H1 (cell line): ENCODE data around the gene NEK4.

Experiments
- BRCA1 ChIP-seq: IDR thresholded peaks from 2 replicates; pipeline ENCODE4 v1.6.1; 2012; ENCODE audit warnings: low read depth, low read length, improper control_type of control experiment
- HDAC6 ChIP-seq: IDR thresholded peaks from one replicate; pipeline ENCODE4 v1.7.1; 2012; ENCODE audit warnings: low read depth, mild to moderate bottlenecking, inconsistent platforms, low read length, moderate library complexity
- RFX5 ChIP-seq: IDR thresholded peaks from 2 replicates; pipeline ENCODE4 v1.6.1; 2011; ENCODE audit warnings: low read depth, low read length, improper control_type of control experiment, borderline replicate concordance
- TEAD4 ChIP-seq: IDR thresholded peaks from 2 replicates; pipeline ENCODE4 v1.6.1; 2012; ENCODE audit warnings: low read depth, low read length, inconsistent platforms, mixed read lengths
- YY1 ChIP-seq: IDR thresholded peaks from 2 replicates; pipeline ENCODE4 v1.6.1; 2011; ENCODE audit warnings: low read depth, mild to moderate bottlenecking, low read length
- ZNF274 ChIP-seq: IDR thresholded peaks from 2 replicates; pipeline ENCODE4 v1.7.0; 2012; ENCODE audit warnings: low read length, borderline replicate concordance; ENCODE audit errors: extremely low read depth
- TF ChIP-seq, protein P1 (sequence below), 3 experiments: IDR thresholded peaks; 1 replicate in 2 of 3; 2 replicates in 1 of 3; pipeline versions ENCODE4 v1.5.1 to v1.6.1; 2011; ENCODE audit warnings: low read length in 3 of 3, mild to moderate bottlenecking in 3 of 3, inconsistent platforms in 2 of 3, low read depth in 1 of 3, moderate library complexity in 1 of 3; ENCODE audit not compliant: insufficient read depth in 1 of 3; ENCODE audit errors: control extremely low read depth in 1 of 3

DNA sequence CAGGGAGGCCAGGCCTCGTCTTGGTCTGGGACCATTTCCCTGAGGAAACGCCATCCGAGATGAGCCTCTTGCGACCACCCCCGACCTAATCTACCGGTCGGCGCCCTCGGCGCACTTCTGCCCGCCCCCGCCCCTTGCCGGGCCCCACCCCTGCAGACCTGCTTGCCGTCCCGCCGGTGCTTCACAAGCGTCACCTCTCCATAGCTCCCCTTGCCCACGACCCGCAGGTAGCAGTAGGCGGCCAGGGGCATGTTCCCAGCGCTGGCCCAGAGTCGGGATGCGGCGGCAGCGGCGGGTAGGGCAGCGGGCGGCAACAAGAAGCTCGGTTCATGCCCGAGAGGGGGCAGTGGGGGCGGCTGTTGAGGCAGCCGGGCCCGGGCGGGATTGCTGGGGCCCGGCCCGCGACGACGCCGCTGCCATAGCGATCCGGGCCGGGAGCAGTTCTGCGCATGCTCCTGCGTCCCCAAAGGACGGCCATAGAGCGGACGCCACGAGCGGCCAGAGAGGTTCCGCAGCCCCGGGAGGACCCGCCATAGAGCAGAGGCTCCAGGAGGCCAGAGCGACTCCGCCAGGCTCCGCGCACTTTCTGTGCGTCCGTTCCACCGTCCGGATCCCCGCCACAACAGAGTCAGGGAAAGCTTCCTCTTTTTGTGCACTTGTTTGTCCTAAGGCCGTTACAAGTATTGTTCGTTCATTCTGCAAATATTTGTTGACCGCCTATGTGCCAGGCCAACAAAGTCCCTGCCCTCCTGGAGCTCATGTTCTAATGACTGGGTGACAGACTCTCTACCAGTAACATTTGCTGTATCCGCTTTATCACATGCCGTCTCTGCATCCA, at the start of gene NEK4:
- no peak for TF ChIP-seq BRCA1
- TF ChIP-seq RFX5, result no peak
- TF ChIP-seq, protein P1, sequence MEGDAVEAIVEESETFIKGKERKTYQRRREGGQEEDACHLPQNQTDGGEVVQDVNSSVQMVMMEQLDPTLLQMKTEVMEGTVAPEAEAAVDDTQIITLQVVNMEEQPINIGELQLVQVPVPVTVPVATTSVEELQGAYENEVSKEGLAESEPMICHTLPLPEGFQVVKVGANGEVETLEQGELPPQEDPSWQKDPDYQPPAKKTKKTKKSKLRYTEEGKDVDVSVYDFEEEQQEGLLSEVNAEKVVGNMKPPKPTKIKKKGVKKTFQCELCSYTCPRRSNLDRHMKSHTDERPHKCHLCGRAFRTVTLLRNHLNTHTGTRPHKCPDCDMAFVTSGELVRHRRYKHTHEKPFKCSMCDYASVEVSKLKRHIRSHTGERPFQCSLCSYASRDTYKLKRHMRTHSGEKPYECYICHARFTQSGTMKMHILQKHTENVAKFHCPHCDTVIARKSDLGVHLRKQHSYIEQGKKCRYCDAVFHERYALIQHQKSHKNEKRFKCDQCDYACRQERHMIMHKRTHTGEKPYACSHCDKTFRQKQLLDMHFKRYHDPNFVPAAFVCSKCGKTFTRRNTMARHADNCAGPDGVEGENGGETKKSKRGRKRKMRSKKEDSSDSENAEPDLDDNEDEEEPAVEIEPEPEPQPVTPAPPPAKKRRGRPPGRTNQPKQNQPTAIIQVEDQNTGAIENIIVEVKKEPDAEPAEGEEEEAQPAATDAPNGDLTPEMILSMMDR (IDR thresholded peaks at IDR 0.05; ENCODE audit: control extremely low read depth in 1 of 3, insufficient read depth in 1 of 3, low read depth in 1 of 3, low read length in 3 of 3), result no peak
- no peak for TF ChIP-seq TEAD4
- peak; percentile 75 for TF ChIP-seq YY1
- TF ChIP-seq ZNF274, result no peak
- TF ChIP-seq HDAC6, result no peak
